HG03280 (cell line): ENCODE data around the gene ADCY5.

Experiments used
- ATAC-seq: cut with Tn5 transposase; IDR thresholded peaks from one replicate; pipeline ENCODE4 v1.9.1; 2021; ENCODE audit warnings: mild to moderate bottlenecking, moderate library complexity; ENCODE audit not compliant: unreplicated experiment

Gene ADCY5

GRCh38 chr3:123459862-123460261 is 11.0 kb upstream of the ADCY5 start:
- no peak for ATAC-seq

- ATAC-seq = no peak
These were observed 9.4 kb upstream of the ADCY5 start for GRCh38 chr3:123458255-123458654.

GRCh38 chr3:123457841-123458240 is 9.0 kb upstream of the ADCY5 start:
- no peak for ATAC-seq

- no peak for ATAC-seq
These were observed 4.8 kb upstream of the ADCY5 start for GRCh38 chr3:123453675-123454074.

DNA sequence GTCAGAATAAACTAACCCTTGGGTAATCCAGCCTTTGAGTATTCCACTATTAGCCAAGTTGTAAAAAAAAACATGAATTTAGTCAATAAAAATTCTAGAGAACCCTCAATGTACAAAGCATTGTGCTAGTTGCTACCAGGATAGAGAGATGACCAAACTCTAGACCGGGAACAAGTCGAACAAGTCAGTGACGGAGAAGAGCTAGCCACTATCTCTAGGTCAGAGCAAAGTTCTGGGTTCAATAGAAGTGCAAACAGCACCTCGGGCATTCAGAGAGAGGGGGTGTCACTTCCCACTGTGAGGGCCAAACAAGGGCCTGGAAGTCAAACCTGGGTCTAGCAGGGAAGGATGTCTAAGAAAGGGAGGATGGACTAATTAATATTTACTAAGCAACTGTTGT is 2.3 kb upstream of the ADCY5 start:
- no peak for ATAC-seq

DNA sequence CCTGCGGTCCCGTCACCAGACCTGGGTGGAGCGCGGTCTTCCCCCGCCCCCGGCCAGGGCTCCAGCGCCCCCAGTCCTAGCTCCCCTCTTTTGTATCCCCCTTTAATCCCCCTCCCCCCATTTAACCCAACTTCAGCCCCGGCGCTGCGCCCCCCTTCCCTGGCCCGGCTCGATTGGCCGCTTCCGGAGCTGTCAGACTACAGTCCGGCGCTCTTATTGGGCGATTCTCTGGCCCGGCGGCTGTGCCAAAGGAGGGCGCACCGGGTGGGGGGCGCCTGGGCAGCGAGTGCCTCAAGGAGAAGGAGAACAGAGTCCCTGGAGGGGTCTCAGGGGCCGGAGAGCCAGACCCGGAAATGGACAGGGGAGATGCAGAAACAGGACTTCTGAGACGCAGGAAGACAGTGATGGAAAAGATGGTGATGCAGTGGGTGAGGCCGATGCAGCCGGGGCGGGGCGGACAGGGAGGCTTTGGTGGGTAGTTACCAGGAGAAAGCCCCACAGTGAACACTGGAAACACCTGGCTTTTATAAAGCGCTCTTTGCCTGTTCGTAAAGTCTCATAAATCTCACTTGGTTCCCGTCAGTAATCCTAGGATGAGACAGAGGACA is 1.2 kb upstream of the ADCY5 start:
- no peak for ATAC-seq

GRCh38 chr3:123449102-123449996 is 459 bp upstream of the ADCY5 start:
- ATAC-seq = no peak

- no peak for ATAC-seq
These were observed 957 bp downstream of the ADCY5 start for GRCh38 chr3:123447749-123448517.

GRCh38 chr3:123447416-123447748 is 1.5 kb downstream of the ADCY5 start:
- no peak for ATAC-seq

- no peak for ATAC-seq
These were observed 2.2 kb downstream of the ADCY5 start for GRCh38 chr3:123446610-123447109.

GRCh38 chr3:123446210-123446609 is 2.7 kb downstream of the ADCY5 start:
- no peak for ATAC-seq

DNA sequence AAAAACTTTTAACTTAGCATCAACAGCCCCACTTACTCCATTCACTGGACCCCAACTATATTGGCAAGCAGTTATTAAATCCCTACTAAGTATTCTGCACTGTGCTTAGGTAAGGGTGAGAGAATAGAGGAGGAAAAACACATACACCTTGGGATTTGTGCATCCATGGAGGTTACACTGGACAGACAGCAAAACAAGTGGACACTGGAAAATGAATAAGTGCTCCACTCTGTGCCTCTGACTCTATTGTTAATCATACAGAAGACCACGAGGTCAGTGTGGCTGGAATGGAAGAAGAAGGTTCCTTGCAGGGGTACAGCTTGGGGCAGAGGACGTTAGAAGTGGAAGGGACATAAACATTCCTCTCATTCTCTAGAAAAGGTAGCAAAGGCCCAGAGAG is 3.2 kb downstream of the ADCY5 start:
- no peak for ATAC-seq

DNA sequence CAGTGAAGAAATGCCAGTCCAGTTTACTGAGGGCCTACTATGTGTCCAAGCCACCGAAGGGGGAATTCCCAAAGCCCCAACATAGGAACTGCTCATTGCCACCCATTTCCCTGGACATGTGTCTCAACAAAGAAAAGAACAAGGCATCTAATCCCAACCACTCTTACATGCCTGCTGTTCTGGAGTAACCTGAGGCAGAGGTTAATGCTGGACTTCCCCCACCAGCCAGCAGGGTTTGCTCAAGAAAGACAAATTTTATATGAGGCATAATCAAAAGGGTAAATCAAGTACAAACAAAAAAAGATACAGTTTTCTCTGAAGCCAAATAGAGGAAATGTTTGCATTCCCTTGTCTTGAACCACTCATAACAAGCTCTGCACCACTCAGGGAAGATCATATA is 4.1 kb downstream of the ADCY5 start:
- no peak for ATAC-seq

GRCh38 chr3:123444023-123444422 is 4.9 kb downstream of the ADCY5 start:
- no peak for ATAC-seq

- no peak for ATAC-seq
These were observed 6.0 kb downstream of the ADCY5 start for GRCh38 chr3:123442908-123443307.

- no peak for ATAC-seq
These were observed 6.8 kb downstream of the ADCY5 start for GRCh38 chr3:123442125-123442524.

DNA sequence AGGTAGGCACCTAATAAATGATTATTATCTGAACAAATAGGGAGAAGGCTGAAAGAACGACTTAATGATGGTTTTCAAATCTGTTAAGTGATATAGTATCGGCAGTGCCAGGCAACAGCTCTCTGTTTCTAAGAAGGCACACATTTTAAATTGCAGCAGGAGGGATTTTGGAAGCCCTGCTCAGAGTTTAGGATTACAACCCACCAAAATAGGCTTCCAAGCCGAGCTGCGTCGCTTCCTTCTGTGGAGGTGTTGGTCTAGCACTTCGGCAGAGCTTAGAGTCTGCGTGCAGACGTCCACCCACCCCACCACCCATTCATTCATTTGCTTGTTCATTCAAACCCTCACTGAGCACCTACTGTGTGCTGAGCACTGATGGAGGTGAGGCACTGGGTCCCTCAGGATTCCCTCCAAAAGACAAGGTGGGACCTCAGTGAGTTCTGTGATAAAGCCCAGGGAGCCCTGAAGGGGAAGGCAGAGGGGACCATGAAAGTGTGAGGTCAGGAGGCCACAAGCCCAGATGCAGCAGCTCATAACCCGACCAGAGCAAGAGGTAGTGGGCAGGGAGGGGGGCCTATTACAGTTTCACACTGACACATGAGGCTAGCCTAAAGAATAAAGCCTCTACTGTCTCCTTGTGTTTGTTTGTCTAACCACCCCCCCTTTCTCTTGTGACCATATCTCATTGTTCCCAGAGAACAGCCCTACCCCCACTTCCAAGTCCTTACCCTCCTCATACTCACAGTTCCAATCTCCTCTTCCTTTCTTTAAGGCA is 8.9 kb downstream of the ADCY5 start:
- ATAC-seq = no peak

- ATAC-seq = no peak
These were observed 15.9 kb downstream of the ADCY5 start for GRCh38 chr3:123432832-123433523.

DNA sequence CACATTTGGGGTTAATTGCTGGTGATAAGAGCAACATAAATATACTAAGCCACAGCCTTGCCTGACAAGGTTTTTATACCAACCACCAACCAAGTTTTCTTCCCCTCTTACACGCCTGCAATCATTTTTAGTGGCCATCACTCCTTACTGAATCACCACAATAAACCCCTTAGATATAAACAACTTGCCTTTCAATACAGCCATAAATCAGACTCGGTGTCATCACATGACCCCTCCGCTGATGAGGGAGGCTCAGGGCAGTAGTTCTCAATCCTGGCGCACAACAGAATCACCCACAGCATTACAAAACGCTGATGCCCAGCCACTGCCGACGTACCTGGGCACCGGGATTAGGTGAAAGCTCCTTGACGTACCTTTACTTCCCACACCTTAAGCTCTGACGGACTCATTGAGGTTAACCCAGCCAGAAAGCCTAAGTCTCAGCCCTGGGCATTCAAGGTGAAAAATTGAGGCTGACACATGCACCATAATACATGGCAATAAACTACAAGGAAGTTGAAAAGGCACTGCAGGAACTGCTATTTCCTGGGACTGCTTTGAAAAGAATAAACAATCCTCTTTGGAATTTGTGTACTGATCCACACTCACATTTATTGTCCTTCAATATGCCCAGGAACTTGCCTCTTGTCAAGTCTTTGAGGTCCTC is 17.1 kb downstream of the ADCY5 start:
- no peak for ATAC-seq
